Left colon (tissue), 2 donors: ENCODE results near the gene CASP6. TPM values are rescaled to one million over a fixed set of nuclear protein-coding genes. Genes with fewer than 3 reads are reported as not detected.
"Not testable (repeated sequence)": the region's sequence is repeated elsewhere in the genome, so short reads cannot be mapped to it uniquely, and the experiment has no call there.

Experiments
- ATAC-seq: fragments of 200-7000 bp; cut with Tn5 transposase; one replicate; pipeline ENCODE4 v1.9.1; 2020; ENCODE audit warnings: mild to moderate bottlenecking, moderate library complexity
- DNase-seq, 2 donors: peaks; one replicate each; pipeline ENCODE4 v3.0.0-alpha.2; 2020
- intact Hi-C, 2 donors: fragments of 100-400 bp; cut with DNase I in 1 of 2; cut with micrococcal nuclease in 1 of 2; formaldehyde crosslinking; loops; one replicate each; pipeline versions ENCODE4 v1.11.2 to v1.14.0; 2022; cut with DNase I, micrococcal nuclease
- total RNA-seq, 2 donors: library from RNA; stranded (reverse); fragmentation: NEBNext Ultra II Directional; extraction: Animal tissue kit (Norgen Biotek cat#: 25700); gene quantifications; one replicate each; pipeline ENCODE4 v1.2.1, GENCODE V29; 2021
- donor health status: DM: no; HTN: no; CAD: no.
- donor health status: DM: yes; HTN: yes; CAD: no.

CASP6 gene
- total RNA-seq, 2 donors from 2014 or later, result 73.6 to 78.8 TPM

DNA sequence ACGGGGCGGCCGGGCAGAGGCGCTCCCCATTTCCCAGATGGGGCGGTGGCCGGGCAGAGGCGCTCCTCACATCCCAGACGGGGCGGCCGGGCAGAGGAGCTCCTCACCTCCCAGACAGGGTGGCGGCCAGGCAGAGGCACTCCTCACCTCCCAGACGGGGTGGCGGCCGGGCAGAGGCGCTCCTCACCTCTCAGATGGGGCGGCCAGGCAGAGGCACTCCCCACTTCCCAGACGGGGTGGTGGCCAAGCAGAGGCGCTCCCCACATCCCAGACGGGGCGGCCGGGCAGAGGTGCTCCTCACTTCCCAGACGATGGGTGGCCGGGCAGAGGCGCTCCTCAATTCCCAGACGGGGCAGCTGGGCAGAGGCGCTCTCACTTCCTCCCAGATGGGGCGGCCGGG, 24.8 kb downstream of the CASP6 start:
- DNase-seq, intact Hi-C loops, ATAC-seq: not testable (repeated sequence)

DNA sequence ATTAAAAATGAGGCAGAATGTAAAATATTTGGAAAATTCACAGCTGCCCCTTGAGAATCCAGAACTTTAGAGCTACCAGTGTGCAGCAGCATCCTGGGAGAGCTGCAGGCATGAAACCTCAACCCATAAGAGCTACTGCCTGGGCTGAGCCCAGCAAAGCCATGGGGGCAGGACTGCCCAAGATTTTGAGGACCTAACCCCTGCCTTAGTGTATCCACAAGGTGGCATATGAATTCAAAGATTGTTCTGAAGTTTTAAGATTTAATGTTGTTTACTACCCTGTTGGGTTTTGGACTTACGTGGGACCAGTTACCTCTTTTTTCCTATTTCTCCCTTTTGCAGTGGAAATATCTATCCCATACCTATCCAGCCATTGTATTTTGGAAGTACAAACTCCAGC, 26.4 kb downstream of the CASP6 start:
- DNase-seq, result no peak
- intact Hi-C loops, result no loop called here
- peak; percentile 32 for ATAC-seq

DNA sequence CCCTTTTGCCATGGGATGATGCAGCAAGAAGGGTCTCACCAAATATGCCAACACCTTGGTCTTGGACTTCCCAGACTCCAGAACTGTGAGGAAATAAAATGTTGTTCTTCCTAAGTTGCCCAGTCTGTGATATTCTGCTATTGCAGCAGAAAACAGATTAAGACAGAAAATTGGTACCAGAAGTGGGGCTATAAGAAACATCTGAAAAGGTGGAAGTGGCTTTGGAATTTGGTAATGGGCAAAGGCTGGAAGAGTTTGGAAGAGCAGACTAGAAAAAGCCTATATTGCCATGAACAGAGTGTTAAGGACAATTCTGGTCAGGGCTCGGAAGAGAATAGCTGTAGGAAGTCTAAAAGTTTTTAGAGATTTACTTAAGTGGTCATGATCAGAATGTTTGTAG, 27.4 kb downstream of the CASP6 start:
- DNase-seq (no peak), ATAC-seq (no peak)
- intact Hi-C loops, result no loop called here

DNA sequence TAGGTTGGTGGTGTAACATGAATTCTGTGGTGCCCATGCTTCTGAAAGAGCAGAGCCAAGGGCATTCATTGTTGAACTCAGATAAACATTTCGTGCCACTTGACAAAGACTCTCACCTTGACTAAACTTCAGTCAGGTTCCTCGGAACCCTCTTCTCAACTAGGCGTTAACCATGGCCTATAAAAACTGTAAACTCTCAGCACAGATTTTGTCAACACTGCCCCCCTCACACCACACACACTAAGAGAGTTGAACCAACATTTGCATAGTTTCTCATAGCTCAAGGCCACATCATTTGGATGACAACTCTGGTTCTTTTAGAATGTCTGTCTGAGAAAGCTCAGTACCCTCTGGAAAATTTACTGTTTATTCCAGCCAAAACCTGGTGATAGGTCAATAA, 28.1 kb downstream of the CASP6 start:
- intact Hi-C loops, result no loop called here
- ATAC-seq (no peak), DNase-seq (no peak)

DNA sequence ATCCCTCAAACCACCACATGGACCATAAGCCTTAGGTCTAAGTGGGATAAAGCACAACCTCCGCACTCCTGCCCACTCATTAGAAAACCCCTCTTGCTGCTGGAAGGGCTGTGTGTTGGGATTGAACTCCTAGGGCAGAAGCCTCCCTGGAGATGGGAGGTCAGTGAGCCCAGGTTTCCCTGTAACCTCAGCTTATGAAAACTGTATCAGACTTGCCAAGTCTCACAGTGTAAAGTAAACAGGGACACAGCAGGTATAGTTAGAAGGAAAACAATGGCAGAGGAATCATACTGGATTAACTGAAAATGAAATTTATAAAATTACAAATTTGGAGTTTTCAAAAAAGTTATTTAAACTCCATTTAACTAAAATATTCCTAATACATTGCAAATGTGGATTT, 29.9 kb downstream of the CASP6 start:
- DNase-seq (no peak), ATAC-seq (no peak)
- intact Hi-C loops, result no loop called here

DNA sequence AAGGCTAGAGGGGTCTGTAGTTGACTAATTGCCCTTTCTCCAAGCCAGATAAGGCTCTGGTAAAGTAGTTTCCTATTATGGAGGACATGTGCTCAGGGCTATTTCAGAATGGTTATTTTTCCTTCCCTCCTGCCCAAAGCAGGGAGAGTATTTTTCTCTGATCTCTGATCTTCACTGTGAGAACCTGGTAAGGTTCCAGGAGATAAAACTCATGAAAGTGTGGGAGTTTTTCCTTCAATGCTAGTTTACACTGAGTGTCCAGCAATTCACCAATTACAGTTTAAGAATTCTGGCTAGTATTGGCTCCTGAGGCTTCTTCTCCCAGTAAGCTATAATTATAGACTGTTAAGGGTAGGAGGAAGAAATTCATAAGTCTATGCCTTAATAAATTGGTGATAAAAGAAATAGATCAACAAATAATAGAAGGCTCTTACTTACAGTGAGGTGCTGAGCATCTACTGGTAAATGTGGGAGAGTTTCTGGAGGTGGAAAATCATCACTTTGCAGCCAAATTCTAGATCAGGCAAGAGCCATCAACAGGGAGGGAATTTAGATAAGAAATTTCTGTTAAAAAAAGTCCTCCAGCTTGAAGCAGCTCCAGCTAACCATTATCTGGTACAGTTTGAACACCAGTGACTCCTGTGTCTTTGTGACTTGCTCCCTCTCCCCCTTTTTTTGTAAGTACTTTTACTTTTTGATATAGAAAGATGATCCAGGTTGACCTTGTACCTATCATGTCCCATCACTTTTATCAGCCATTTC, 30.9 kb downstream of the CASP6 start:
- ATAC-seq (no peak), DNase-seq (no peak)

DNA sequence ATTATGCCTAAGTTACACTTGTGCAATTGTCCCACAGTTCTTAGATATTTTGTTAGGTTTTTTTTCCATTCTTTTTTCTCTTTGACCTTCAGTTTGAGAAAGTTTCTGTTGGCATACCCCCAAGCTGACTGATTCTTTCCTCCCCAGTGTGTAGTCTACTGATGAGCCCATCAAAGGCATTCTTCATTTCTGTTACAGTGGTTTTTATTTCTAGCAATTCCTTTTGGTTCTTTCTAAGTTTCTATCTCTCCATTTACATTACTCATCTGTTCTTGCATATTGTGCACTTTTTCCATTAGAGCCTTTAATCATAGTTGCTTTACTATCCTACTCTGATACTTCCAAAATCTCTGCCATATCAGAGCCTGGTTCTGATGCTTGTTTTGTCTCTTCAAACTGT, 31.9 kb downstream of the CASP6 start:
- DNase-seq (no peak), ATAC-seq (no peak)
- intact Hi-C loops, result no loop called here

More for the DNA sequence above, 30.9 kb downstream of the CASP6 start:
- intact Hi-C loops, result no loop called here

DNA sequence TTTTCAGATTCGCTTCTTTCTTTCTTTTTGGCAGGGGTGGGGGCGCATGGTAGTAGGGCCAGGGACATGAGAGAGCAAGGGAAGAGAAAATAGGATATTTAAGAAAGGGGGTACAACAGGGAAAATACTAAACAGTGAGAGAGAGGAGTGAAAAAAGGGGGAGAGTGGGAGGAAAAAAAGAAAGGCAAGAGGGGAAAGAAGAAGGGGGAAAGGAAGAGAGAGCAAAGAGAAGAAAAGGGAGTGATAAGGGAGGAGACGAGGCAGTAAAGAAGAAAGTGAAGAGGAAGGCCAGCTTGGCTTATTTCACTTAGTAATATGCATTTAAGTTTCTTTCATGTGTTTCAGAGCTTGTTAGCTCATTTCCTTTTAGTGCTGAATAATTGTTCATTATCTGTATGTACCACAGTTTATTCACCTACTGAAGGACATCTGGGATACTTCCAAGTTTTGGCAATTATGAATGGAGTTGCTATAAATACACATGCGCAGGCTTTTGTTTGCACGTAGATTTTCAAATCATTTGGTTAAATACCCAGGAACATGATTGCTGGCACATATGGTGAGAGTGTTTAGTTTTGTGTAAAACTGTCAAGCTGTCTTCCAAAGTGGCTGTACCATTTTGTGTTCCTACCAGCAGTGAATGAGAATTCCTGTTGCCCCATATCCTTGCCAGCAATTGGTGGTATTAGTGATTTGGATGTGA, 37.3 kb downstream of the CASP6 start:
- no peak for ATAC-seq
- intact Hi-C loops, result no loop called here
- no peak for DNase-seq

DNA sequence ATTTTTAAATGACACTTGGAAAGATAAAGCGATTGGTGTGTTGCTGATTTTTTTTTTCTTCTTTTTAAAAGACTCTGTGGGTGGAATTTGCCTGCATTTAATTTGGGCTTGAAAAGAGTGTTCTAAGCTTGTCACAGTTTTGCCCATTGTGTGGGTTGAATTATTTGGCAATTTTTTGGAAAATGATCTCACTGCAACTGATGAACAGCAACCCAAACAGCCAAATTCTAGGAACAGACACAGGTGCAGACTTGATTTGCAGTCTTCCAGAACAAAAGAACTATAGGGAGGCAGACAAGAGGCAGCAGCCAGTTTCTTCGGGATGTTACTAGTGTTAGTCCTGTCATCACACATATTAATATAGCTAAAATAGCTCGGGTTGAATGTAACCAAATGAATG, 40.5 kb downstream of the CASP6 start:
- DNase-seq, result no peak
- ATAC-seq, result no peak
- intact Hi-C loops, result no loop called here

DNA sequence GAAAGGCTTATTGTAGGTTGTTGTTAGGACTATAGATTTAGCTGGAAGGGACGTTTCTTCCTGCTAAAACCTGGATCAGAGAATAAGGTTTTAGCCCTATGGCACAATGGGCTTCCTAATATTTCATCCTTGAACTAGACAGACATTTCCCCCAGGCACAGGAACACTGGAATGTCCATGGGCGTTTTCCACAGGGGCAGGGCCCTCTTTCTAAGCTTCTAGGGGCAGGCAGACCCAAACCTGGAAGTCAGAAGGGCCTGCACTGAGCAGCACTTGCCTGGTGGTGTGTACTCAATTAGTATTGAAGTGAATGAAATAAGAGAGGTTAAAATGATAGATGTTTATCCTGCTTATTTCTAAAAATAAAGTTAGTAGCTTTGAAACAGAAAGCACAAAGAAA, 41.1 kb downstream of the CASP6 start:
- intact Hi-C loops, result no loop called here
- ATAC-seq, result no peak
- no peak for DNase-seq

DNA sequence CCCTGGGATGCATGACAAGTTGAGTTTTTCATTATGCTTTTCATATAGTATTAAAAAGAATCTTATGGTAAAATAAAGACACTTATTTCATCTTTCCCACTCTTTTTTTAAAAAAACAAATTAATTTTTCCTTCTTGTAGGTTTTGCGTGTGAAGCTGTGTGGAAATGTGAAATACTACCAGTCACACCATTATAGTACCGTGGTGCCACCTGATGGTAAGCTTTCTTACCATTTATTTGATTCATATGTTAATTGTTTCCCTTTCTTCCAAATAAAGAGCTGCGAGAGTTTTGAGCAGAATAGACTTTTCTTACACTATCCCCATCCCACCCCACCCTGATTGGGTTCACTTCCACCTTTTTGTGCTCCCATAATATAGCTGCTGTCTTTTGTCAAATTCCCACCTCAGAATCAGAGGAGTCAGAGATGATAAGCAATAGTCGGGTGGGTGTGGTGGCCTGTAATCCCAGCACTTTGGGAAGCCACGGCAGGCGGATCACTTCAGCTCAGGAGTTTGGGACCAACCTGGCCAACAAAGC, 44.3 kb downstream of the CASP6 start:
- DNase-seq (no peak), ATAC-seq (no peak)
- intact Hi-C loops, result no loop called here

DNA sequence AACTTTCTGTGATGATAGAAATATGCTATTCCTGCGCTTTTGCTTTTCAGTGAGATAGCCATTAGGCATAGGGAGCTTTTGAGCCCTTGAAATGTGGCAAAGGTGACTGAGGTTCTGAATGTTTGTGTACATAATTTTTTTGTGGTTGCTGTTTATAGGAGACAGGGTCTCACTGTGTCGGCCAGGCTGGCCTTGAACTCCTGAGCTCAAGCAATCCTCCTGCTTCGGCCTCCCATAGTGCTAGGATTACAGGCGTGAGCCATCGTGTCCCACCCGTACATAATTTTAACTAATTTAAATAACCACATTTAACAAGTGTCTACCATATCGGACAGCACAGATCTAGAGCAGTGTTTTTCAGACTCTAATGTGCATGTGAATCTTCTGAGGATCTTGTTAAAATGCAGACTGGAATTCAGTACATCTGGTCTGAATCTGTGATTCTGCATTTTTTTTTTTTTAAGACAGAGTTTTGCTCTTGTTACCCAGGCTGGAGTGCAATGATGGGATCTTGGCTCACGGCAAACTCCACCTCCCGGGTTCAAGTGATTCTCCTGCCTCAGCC, 45.3 kb downstream of the CASP6 start:
- no peak for DNase-seq
- intact Hi-C loops, result no loop called here
- no peak for ATAC-seq

DNA sequence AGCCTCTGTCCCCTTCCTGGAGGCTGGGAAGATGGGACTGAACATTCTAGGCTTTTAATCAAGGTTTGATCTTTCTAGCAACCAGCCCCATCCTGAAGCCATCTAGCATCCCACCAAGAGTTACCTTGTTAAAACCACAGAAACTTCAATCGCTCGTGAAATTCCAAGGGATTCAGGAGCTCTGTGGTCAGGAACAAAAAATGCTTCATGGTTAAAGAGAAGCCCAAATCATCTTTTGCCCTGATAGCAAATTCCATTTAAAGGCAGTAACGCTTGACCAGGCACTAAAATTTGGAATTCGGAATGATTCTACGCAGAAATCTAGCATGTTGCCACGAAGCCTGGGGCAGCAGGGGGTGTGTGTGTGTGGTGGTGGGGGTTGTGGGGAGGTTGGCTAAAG, 47.8 kb downstream of the CASP6 start:
- ATAC-seq (no peak), DNase-seq (no peak)
- intact Hi-C loops, result no loop called here

DNA sequence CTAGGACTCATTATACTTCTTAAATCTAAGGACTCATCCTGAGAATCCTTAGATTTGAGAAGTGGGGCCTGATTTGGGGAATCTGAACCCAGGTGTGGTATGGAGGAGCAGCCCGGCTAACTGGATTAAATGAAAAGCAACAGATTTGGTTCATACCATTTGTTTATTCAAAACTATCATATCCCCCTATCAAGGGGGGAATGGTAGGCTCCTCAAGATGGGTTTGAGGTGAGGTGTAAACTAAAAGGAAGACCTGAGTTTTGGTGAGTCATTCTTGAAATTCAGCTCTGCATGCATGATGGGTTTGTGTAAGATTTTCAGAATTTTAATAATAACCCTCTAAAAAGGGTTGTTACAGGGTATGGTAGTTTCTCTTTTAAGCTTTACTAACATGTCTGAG, 53.4 kb downstream of the CASP6 start:
- ATAC-seq (no peak), DNase-seq (no peak)
- intact Hi-C loops, result no loop called here

DNA sequence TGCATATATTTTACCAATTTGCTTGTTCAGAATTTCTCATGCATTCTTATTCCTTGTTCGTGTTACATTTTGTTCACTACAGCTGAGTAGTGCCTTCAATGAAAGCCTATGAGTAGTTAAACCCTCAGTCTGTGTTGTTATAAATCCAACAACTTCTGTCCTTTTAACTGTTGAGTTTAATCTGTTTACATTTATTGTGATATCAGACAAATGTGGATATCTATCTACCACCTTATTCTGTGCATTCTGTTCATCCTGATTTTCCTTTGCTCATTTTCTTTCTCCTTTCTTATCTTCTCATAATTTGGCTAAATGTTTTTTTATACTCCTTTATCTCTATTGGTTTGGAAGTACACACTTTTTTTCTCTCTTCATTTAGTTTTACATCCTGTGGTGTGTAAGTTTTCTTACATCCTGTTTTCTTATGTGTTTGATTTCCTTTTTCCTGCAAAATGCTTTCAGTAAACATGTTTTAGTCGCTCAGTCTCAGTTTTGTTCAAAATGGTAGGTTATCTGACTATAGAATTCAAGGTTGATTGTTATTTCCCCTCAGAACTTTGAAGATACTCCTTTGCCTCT, 54.2 kb downstream of the CASP6 start:
- ATAC-seq (no peak), DNase-seq (no peak)
- intact Hi-C loops, result no loop called here

DNA sequence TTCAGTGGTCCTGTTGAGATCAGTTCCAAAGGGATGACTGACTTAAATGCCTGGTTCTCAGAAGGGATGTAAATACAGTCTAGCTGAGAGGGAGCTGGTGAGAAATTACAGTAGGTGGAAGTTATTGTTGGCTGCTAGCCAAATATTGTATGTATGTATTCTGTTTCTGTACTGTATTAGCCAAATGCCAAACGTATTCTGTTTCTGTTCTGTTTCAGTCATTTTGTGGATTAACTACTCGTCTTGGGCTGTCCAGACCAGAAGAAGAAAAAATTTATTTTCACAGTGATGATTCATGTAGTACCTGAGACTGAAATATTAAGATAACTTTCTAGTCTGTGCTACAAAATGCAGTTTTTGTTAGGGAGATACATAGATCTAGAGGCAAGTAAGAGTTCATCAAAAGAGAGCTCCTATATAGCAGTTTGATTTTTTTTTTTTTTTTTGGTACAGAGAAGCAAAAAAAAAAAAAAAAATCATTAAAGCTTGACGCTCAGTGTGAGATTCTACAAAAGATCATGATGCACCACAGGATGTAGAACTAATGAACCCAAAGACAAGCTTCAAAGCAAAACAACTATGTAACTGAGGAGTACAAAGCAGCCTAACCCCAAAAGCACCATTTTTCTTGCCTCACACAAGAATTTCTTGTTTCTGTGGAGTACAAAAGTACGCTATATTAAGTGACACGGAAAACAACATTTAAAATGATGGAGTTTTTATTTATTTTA, 54.8 kb downstream of the CASP6 start:
- ATAC-seq (no peak), DNase-seq (no peak)
- intact Hi-C loops, result no loop called here

DNA sequence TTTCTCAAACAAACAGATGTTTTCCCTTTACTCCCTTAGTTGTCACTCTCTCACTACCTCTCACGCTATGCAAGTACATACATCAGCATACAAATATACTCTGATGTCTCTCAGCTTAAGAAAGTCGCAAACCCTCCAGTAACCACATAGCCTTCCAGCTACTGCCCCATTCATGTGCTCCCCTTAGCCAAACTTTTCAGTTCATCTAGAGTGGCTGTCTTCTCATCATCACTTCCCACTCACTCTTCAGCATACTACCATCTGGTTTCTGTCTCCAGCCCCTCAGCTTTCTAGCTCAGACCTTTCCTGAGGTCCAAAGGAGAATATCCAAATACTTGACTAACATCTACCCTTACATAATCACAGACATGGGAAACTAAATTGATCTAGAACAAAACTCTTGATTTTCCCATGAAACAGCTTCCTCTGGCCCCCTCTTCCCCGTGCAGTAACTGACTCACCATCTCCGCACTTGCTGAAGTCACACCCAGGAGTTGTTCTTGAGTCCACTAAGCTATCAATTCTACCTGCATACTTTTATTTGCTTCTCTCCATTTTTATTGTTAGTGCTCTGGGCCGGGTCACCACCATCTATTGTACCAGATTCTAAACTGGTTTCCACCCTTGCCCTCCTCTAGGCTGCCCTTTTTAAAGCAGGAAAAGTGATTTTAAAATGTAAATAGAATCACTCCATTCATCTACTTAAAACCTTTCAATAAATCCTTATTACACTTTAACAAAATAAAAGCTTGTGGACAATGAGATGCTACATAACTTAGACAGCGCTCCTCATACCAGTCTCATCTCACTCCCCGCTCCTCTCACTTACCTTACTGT, 57.2 kb downstream of the CASP6 start:
- no peak for DNase-seq
- intact Hi-C loops, result no loop called here
- ATAC-seq, result peak; percentile 79

DNA sequence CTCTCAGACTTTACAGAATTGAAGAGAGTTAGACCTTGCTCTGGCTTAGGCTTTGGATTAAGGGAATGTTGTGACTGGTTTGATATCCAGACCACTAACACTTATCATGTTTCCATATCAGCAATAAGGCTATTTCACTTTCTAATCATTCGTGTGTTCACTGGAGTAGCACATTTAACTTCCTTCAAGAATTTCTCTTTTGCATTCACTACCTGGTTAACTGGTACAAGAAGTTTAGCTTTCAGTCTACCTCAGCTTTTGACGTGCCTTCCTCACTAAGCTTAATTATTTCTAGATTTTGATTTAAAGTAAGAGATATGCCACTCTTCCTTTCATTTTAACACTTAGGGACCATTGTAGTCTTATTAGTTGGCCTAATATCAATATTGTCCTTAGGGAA, 62.6 kb downstream of the CASP6 start:
- intact Hi-C loops, result no loop called here
- ATAC-seq (no peak), DNase-seq (no peak)
